Measurements from ENCODE around the gene SIN3A.

GRCh38 chr15:75327491-75327890, 124.0 kb downstream of the SIN3A start:
- no peak for TF ChIP-seq REST (IDR thresholded peaks at IDR 0.05; ENCODE audit: insufficient read depth in 1 of 2, low read depth in 2 of 2, low read length in 1 of 2)
- TF ChIP-seq CTCF (IDR thresholded peaks at IDR 0.05): no peak
- no peak for TF ChIP-seq POLR2AphosphoS5 (IDR thresholded peaks at IDR 0.05; ENCODE audit: low read depth, low read length)
- no peak for TF ChIP-seq SIN3A (IDR thresholded peaks at IDR 0.05; ENCODE audit: borderline replicate concordance, insufficient read depth, low read depth, low read length)
- no peak for TF ChIP-seq TCF7L2 (IDR thresholded peaks at IDR 0.05; ENCODE audit: low read depth, low read length)

All from Panc1 (cell line).